NT2/D1 (cell line): ENCODE data around the gene SCIMP.

ENCODE experiments used
- SUZ12 ChIP-seq: IDR thresholded peaks from 2 replicates; pipeline ENCODE4 v1.6.1; 2011; ENCODE audit not compliant: insufficient read length, insufficient read depth; ENCODE audit errors: extremely low read depth
- ZNF274 ChIP-seq: IDR thresholded peaks from 2 replicates; pipeline ENCODE4 v1.6.1; 2011; ENCODE audit warnings: mild to moderate bottlenecking, low read depth, low read length

- no peak for TF ChIP-seq ZNF274
- no peak for TF ChIP-seq SUZ12
These were observed 8.8 kb downstream of the SCIMP start for GRCh38 chr17:5225668-5226457.
